Measurements from ENCODE around the gene KLF2.

GRCh38 chr19:16372065-16372915 lies 47.7 kb downstream of the KLF2 start:
- TF ChIP-seq GATA2 (IDR thresholded peaks at IDR 0.05; ENCODE audit: low read depth, low read length) (no peak), GATA3 (IDR thresholded peaks at IDR 0.05; ENCODE audit: low read depth, low read length) (no peak)
